ENCODE measurements around the gene CLCN6. TPM values are rescaled to one million over a fixed set of nuclear protein-coding genes. Genes with fewer than 3 reads are reported as not detected.

CLCN6 gene, protein sequence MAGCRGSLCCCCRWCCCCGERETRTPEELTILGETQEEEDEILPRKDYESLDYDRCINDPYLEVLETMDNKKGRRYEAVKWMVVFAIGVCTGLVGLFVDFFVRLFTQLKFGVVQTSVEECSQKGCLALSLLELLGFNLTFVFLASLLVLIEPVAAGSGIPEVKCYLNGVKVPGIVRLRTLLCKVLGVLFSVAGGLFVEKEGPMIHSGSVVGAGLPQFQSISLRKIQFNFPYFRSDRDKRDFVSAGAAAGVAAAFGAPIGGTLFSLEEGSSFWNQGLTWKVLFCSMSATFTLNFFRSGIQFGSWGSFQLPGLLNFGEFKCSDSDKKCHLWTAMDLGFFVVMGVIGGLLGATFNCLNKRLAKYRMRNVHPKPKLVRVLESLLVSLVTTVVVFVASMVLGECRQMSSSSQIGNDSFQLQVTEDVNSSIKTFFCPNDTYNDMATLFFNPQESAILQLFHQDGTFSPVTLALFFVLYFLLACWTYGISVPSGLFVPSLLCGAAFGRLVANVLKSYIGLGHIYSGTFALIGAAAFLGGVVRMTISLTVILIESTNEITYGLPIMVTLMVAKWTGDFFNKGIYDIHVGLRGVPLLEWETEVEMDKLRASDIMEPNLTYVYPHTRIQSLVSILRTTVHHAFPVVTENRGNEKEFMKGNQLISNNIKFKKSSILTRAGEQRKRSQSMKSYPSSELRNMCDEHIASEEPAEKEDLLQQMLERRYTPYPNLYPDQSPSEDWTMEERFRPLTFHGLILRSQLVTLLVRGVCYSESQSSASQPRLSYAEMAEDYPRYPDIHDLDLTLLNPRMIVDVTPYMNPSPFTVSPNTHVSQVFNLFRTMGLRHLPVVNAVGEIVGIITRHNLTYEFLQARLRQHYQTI
- total RNA-seq, result 10 to 100 TPM; 14.8 to 38.4 (median 16.9) TPM

GRCh38 chr1:11805422-11806306, at the start of gene CLCN6, which contains the start of gene MTHFR:
Gene CLCN6 (plus strand): TSS chr1:11806191. CDS start chr1:11806263, 72 bp downstream.
Gene MTHFR (minus strand): TSS chr1:11805964. CDS start chr1:11803116, 2,848 bp downstream.
- WGBS, 2 donors, result 0 to 1% methylated on average over 1 to 35 of the region's 72 CpGs
- Histone ChIP-seq H3K27me3 (no peaks in the 10 kb centered on the region), H3K4me3 (replicated peaks in 1 of 3) (peak within 1 kb of the TSS; percentile 74 to 85 (median 77)), H3K4me1 (peaks cover 51 to 56% of the 10 kb centered on the region in 2 donors), H3K9me3 (no peaks in the 10 kb centered on the region), H3K36me3 (peaks cover 5 to 12% of the 10 kb centered on the region in 2 donors), H3K27ac (peak within 1 kb of the TSS; percentile 96 to 100 (median 99))
- peak; percentile 96 to 99 for TF ChIP-seq POLR2A (IDR thresholded peaks at IDR 0.05)
- no peak for TF ChIP-seq CTCF (IDR thresholded peaks at IDR 0.05)
- intact Hi-C loops (cut with DNase I), result loop anchor here (10.0 kb wide), 1 partner anchor 151 kb away; the partner anchor contains the start of genes FBXO2 and FBXO44
- peak; percentile 100 for DNase-seq

- 94 to 98% methylated on average over 1 of the region's 1 CpG for WGBS, 2 donors
- Histone ChIP-seq H3K27me3 (no peaks in the 10 kb centered on the region), H3K4me3 (replicated peaks in 1 of 3) (no peak overlapping the region), H3K4me1 (peaks cover 0 to 3% of the 10 kb centered on the region in 2 donors), H3K27ac (no peak overlapping the region), H3K9me3 (no peaks in the 10 kb centered on the region), H3K36me3 (no peaks in the 10 kb centered on the region)
- no peak for TF ChIP-seq POLR2A (IDR thresholded peaks at IDR 0.05)
- TF ChIP-seq CTCF (IDR thresholded peaks at IDR 0.05), result no peak
- intact Hi-C loops (cut with DNase I), result no loop called here
- DNase-seq, result no peak
These were observed 48.9 kb upstream of the CLCN6 start for GRCh38 chr1:11757047-11757446.

DNA sequence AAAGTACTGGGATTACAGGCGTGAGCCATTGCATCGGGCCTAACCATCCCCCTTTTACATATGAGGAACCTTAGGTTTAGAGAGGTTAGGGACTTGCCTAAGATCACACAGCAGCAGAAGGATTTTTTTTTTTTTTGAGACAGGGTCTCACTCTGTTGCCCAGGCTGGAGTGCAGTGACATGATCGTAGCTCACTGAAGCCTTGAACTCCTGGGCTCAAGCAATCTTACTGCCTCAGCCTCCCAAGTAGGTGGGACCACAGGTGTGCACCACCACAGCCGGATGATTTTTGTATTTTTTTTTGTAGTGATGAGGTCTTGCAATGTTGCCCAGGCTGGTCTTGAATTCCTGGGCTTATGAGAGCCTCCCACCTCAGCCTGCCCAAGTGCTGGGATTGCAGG, 46.2 kb upstream of the CLCN6 start:
- no peak overlapping the region for H3K4me3 ChIP-seq (replicated peaks in 1 of 3)
- TF ChIP-seq CTCF (IDR thresholded peaks at IDR 0.05) (no peak), POLR2A (IDR thresholded peaks at IDR 0.05) (no peak)
- WGBS, 2 donors, result 90 to 95% methylated on average over 4 of the region's 4 CpGs
- peaks cover 0 to 5% of the 10 kb centered on the region in 2 donors for H3K4me1 ChIP-seq
- H3K27me3 ChIP-seq, result no peaks in the 10 kb centered on the region
- no peak for DNase-seq
- no peak overlapping the region for H3K27ac ChIP-seq
- no peaks in the 10 kb centered on the region for H3K36me3 ChIP-seq
- intact Hi-C loops (cut with DNase I), result no loop called here
- no peaks in the 10 kb centered on the region for H3K9me3 ChIP-seq

DNA sequence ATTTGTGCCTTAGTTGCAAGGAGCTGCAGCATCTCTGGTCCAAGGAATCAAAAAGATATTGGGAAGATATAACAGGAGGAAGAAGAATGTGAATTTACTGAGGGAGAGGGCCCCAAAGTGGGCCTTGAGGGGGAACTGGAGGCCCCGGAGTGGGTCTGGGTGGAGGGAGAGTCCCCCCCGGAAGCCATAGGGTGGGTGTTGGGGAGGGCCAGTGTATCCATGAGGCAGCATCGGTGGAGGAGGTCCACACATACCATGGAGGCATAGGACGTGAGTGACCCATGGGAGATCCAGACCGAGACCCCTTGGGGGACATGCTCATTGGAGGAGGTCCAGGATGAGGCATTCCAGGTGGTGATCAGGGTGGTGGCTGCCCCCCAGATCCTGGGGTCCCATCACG, 44.7 kb upstream of the CLCN6 start:
- peaks cover 0 to 5% of the 10 kb centered on the region in 2 donors for H3K4me1 ChIP-seq
- 90 to 95% methylated on average over 5 to 6 of the region's 6 CpGs for WGBS, 2 donors
- TF ChIP-seq POLR2A (IDR thresholded peaks at IDR 0.05) (no peak), CTCF (IDR thresholded peaks at IDR 0.05) (no peak)
- no peak overlapping the region for H3K27ac ChIP-seq
- H3K9me3 ChIP-seq, result no peaks in the 10 kb centered on the region
- intact Hi-C loops (cut with DNase I), result no loop called here
- H3K27me3 ChIP-seq, result no peaks in the 10 kb centered on the region
- no peak for DNase-seq
- no peak overlapping the region for H3K4me3 ChIP-seq (replicated peaks in 1 of 3)
- no peaks in the 10 kb centered on the region for H3K36me3 ChIP-seq
